NCI-H1105 (cell line): ENCODE results near the gene ACADSB.

Source experiments
- DNase-seq: peaks from one replicate; lab custom pipeline; 2025; lab: John Stamatoyannopoulos, UW

The ACADSB gene

DNA sequence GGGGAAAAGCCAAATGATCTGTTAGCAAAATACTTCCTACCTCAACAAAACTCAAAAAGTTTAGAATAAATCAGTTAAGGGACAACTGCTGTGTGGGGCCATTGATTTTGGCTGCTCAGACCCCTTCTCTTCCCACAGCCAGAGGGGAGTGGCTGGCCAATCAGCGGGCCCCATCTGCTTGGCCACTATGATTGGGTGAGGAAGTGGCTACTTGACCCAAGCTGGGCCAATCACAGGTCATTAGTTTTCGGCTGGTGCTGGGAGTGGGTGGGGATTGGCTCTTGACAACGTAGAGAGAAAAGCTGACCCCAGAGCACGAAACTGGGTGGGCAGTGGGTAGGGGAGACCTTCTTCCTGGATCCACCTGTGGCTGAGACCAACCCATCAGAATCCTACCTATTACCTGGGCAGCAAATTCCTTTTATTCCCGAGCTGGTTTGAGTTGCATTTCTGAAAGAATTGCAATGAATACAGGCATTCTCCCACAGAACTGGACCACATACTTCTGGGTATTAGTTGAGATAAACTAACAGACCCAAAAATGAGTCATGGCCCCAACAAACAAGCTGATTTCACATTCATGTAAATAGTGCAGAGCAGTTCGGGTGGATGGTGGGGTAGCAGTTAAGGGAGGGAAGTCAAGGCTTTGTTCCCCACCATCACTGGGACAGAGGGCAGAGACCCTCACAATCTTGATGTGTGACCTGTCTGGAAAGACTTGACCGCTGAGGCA, 91.4 kb downstream of the ACADSB start:
- DNase-seq, result no peak

DNA sequence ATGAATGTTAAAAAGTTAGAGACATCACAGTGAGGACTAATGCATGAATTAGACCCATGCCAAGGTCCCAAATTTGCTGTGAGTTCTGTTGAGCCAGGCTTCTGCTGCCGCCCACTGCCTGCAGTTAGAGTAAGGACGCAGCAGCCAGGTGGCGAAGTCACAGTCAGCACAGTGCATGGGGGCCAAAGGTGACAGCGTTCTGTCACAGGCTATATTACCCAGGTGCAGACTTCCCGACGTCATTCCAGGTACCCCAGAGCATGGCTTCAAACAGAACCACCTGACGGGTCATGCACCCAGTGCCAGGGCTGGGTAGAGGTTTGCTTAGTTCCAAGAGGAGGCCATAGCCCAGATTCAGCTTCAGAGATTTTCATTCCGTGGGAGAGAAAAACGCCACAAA, 93.1 kb downstream of the ACADSB start:
- DNase-seq, result no peak

DNA sequence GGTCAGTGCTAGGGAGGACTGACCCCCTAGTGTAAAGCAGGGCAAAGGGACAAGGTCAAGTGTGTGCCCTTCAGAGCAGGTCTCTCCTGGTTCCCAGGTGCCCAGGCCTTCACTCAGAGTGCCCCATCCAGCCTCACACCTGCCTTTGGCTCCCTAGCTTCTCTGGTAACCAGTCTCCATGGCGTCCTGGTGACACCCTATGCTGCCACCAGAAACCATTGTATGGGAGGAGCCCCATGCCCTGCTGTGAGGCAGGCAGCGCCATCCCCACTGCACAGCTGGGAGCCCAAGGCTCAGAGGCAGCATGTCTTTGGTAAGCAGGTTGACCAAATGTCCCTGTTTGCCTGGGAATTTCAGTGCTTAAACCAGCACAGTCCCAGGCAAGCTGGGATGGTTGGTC, 93.9 kb downstream of the ACADSB start:
- DNase-seq, result no peak

DNA sequence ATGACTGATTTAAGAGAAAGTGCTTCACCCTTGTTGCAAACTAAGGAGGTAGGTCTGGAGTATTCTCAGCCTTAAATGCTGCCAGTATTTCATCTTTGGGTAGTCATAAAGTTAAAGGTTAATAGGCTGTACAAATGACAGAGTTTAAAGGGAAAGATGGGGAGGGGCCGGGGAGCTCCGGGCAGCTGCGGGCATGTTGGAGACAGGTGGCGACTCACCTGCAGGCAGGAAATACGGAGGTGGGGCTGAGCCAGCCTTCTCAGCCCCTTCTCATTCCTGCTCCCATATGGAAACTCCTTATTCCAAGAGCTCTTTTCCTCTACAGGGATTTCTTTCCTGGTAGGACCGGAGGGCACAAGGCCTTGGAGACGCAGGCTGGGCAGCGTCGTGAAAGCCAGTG, 95.1 kb downstream of the ACADSB start:
- peak; percentile 13 for DNase-seq
